ENCODE data around the gene TMEM229B.

The TMEM229B gene

DNA sequence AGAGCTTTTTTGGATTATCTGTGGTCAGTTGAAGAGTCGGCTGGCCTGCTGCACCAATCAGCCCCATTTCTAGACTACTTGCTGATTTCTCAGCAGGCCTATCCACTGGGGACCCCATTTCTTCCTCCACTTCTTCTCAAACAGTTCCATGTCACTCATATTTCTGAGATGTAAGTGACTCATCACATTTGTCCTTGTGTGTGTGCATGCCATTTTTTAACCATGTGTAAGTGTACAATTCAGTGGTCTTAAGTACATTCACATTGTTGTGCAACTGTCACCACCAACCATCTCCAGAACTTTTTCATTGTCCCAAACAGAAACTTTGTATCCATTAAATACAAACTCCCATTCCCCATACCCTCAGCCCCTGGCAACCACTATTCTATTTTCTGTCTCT, 14.2 kb downstream of the TMEM229B start:
- H3K27me3 ChIP-seq (ENCODE audit: control insufficient read depth, insufficient read depth, low read length, poor library complexity, severe bottlenecking), result no peaks in the 10 kb centered on the region
- no peaks in the 10 kb centered on the region for H3K9me3 ChIP-seq (ENCODE audit: control insufficient read depth, low read length)
- 89 to 91% methylated on average over 1 of the region's 1 CpG for whole genome bisulfite sequencing, 2 experiments
- no peaks in the 10 kb centered on the region for H3K36me3 ChIP-seq (ENCODE audit: control insufficient read depth, insufficient read depth, low read length)
- H3K4me1 ChIP-seq (ENCODE audit: control insufficient read depth, insufficient read depth, low read length), result no peaks in the 10 kb centered on the region
- H3K27ac ChIP-seq (ENCODE audit: insufficient read depth, low read depth, low read length, poor library complexity, severe bottlenecking), result no peak overlapping the region
- H3K4me3 ChIP-seq (ENCODE audit: insufficient read depth, low read depth, low read length), result no peak overlapping the region

DNA sequence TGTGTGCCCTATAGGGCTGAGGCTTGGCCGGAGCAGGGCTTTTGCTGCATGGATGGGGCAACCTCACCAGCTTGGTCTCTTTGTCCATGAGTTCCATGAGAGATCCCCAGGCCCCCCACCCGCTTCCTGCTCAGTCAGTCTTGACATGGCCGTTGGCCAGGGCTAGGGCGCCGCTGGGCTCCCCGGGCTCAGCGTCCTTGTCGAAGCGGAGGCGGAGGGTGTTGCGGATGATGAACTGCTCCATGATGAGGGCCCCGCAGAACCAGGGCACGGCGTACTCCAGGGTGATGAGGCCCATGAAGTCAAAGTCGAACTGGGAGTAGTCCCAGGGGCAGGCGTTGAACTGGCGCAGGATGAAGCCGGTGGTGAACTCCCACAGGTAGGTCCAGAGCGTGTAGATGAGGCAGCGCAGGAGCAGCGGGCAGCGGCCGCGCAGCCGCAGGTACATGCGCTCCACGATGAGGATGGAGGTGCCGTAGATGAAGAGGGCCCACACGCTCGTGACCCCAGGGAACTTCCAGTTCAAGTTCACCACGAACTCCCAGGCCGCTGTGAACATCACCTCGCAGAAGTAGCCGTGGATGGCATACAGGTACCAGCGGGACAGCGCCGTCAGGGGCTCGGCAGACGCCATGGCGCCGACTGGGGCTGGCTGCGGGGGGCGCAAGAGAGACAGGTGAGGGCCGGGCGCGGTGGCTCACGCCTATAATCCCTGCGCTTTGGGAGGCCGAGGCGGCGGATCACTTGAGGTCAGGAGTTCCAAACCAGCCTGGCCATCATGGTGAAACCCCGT, 15.0 kb downstream of the TMEM229B start:
- Histone ChIP-seq H3K27ac (ENCODE audit: insufficient read depth, low read depth, low read length, poor library complexity, severe bottlenecking) (no peak overlapping the region), H3K36me3 (ENCODE audit: control insufficient read depth, insufficient read depth, low read length) (no peaks in the 10 kb centered on the region), H3K4me3 (ENCODE audit: insufficient read depth, low read depth, low read length) (no peak overlapping the region), H3K9me3 (ENCODE audit: control insufficient read depth, low read length) (no peaks in the 10 kb centered on the region), H3K4me1 (ENCODE audit: control insufficient read depth, insufficient read depth, low read length) (no peaks in the 10 kb centered on the region), H3K27me3 (ENCODE audit: control insufficient read depth, insufficient read depth, low read length, poor library complexity, severe bottlenecking) (no peaks in the 10 kb centered on the region)
- 96% methylated on average over 52 of the region's 52 CpGs for WGBS, 2 experiments

DNA sequence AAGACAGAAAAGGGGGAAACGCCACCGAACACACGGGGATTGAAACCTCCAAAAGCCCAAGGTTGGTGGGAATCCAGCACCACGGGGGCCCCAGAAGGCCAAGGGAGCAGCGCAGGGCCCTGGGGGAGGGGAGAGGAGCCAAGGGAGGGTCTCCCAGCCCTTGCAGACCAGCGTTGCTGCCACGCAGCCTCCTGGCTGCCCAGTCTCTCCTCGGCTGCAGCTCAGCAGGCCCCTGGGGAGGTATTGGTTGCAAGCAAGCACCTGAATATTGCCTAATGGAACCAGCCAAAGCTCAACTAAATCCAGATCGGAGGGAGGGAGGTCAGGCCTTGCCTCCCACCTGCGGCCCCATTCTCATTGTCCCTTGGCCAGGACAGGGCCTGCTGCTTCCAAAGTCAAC, 15.8 kb downstream of the TMEM229B start:
- Histone ChIP-seq H3K4me1 (ENCODE audit: control insufficient read depth, insufficient read depth, low read length) (no peaks in the 10 kb centered on the region), H3K36me3 (ENCODE audit: control insufficient read depth, insufficient read depth, low read length) (no peaks in the 10 kb centered on the region), H3K27me3 (ENCODE audit: control insufficient read depth, insufficient read depth, low read length, poor library complexity, severe bottlenecking) (no peaks in the 10 kb centered on the region), H3K9me3 (ENCODE audit: control insufficient read depth, low read length) (no peaks in the 10 kb centered on the region), H3K4me3 (ENCODE audit: insufficient read depth, low read depth, low read length) (no peak overlapping the region), H3K27ac (ENCODE audit: insufficient read depth, low read depth, low read length, poor library complexity, severe bottlenecking) (no peak overlapping the region)
- 89 to 91% methylated on average over 10 of the region's 10 CpGs for WGBS, 2 experiments

DNA sequence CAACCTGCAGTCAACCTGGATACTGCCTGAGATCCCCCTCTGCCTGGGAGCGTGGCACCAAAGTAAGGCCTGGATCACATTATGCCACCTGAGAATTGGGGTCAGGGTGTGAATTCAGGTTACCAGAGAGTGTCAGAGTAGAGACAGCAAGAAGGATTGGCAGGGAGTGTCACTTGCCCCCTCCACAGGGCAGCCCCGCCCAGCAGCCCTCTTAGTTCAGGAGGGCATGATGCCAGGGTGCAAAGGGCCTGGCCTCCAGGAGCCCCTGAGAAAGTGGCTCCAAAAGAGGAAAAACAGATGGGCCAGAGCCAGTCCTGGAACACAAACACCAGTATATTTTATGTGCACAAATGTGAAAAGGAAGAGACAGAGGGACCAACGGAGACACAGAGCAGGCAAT, 18.6 kb downstream of the TMEM229B start:
- no peaks in the 10 kb centered on the region for H3K36me3 ChIP-seq (ENCODE audit: control insufficient read depth, insufficient read depth, low read length)
- no peaks in the 10 kb centered on the region for H3K4me1 ChIP-seq (ENCODE audit: control insufficient read depth, insufficient read depth, low read length)
- WGBS, 2 experiments, result 95 to 98% methylated on average over 3 of the region's 3 CpGs
- no peak overlapping the region for H3K4me3 ChIP-seq (ENCODE audit: insufficient read depth, low read depth, low read length)
- H3K27ac ChIP-seq (ENCODE audit: insufficient read depth, low read depth, low read length, poor library complexity, severe bottlenecking), result no peak overlapping the region
- no peaks in the 10 kb centered on the region for H3K9me3 ChIP-seq (ENCODE audit: control insufficient read depth, low read length)
- H3K27me3 ChIP-seq (ENCODE audit: control insufficient read depth, insufficient read depth, low read length, poor library complexity, severe bottlenecking), result no peaks in the 10 kb centered on the region

- WGBS, 2 experiments, result 86 to 87% methylated on average over 6 of the region's 6 CpGs
- no peaks in the 10 kb centered on the region for H3K9me3 ChIP-seq (ENCODE audit: control insufficient read depth, low read length)
- H3K4me1 ChIP-seq (ENCODE audit: control insufficient read depth, insufficient read depth, low read length), result no peaks in the 10 kb centered on the region
- H3K36me3 ChIP-seq (ENCODE audit: control insufficient read depth, insufficient read depth, low read length), result no peaks in the 10 kb centered on the region
- H3K27ac ChIP-seq (ENCODE audit: insufficient read depth, low read depth, low read length, poor library complexity, severe bottlenecking), result no peak overlapping the region
- H3K4me3 ChIP-seq (ENCODE audit: insufficient read depth, low read depth, low read length), result no peak overlapping the region
- no peaks in the 10 kb centered on the region for H3K27me3 ChIP-seq (ENCODE audit: control insufficient read depth, insufficient read depth, low read length, poor library complexity, severe bottlenecking)
Measured at GRCh38 chr14:67468378-67468730, 20.2 kb downstream of the TMEM229B start.

DNA sequence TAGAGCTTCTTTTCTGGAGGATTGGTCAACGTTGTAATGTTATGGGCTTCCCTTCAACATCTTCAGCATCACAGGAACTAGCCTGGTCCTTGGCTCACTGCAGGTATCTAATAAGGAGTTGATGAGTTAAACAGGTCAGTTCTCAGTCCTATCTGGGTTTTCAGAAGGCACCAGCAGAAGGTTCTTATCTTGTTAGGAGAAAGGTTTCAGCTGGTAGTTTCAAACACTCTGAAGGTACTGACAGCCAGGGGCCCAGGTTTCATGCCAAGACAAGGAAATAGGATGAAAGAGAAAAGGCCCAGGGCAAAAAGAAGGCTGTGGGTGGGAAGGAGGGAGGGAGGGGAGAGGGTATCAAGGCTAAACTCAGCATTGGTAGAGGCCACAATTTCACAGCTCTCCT, 21.4 kb downstream of the TMEM229B start:
- H3K36me3 ChIP-seq (ENCODE audit: control insufficient read depth, insufficient read depth, low read length), result no peaks in the 10 kb centered on the region
- H3K4me1 ChIP-seq (ENCODE audit: control insufficient read depth, insufficient read depth, low read length), result no peaks in the 10 kb centered on the region
- H3K4me3 ChIP-seq (ENCODE audit: insufficient read depth, low read depth, low read length), result no peak overlapping the region
- no peaks in the 10 kb centered on the region for H3K9me3 ChIP-seq (ENCODE audit: control insufficient read depth, low read length)
- WGBS, 2 experiments, result 91 to 92% methylated on average over 1 of the region's 1 CpG
- no peaks in the 10 kb centered on the region for H3K27me3 ChIP-seq (ENCODE audit: control insufficient read depth, insufficient read depth, low read length, poor library complexity, severe bottlenecking)
- no peak overlapping the region for H3K27ac ChIP-seq (ENCODE audit: insufficient read depth, low read depth, low read length, poor library complexity, severe bottlenecking)

DNA sequence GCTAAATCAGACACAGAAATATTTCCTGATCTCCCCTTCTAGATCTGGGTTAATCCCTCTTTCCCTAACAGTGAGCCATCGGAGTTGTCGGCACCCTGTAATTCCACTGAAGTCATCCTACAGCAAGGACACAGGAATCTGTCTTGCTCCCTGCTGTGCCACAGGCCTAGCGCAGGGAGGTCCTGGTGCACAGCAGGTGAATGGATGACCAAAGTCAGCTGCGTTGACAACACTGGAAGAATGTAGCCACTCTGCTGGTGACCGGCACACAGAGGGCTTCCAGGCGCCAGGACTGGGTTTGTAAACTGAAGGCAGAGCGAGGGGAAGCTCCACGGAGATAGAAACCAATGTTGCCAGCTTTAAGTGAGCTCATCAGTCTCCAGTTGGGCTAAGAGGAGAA, 23.6 kb downstream of the TMEM229B start:
- Histone ChIP-seq H3K4me3 (ENCODE audit: insufficient read depth, low read depth, low read length) (no peak overlapping the region), H3K9me3 (ENCODE audit: control insufficient read depth, low read length) (no peaks in the 10 kb centered on the region), H3K36me3 (ENCODE audit: control insufficient read depth, insufficient read depth, low read length) (no peaks in the 10 kb centered on the region), H3K27ac (ENCODE audit: insufficient read depth, low read depth, low read length, poor library complexity, severe bottlenecking) (no peak overlapping the region), H3K27me3 (ENCODE audit: control insufficient read depth, insufficient read depth, low read length, poor library complexity, severe bottlenecking) (no peaks in the 10 kb centered on the region), H3K4me1 (ENCODE audit: control insufficient read depth, insufficient read depth, low read length) (no peaks in the 10 kb centered on the region)
- WGBS, 2 experiments, result 60 to 62% methylated on average over 8 of the region's 8 CpGs

DNA sequence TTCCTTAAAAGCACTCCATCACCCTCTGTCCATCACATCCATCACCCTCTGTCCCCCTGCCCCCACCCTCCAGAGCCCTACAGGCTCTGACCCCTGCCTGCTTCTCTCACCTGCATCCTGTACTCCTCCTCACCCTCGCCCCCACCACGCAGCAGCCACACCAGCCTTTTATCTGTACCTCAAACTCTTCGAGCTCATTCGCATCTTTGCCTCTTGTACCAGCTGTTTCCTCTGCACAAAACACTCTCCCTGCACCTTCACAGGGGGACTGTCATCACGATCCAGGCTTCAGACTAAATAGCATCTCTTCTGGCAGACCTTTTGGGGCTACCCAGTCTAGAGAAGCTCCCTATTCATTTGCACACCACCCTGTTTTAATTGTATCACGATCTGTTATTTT, 24.1 kb downstream of the TMEM229B start:
- Histone ChIP-seq H3K4me1 (ENCODE audit: control insufficient read depth, insufficient read depth, low read length) (no peaks in the 10 kb centered on the region), H3K4me3 (ENCODE audit: insufficient read depth, low read depth, low read length) (no peak overlapping the region), H3K27ac (ENCODE audit: insufficient read depth, low read depth, low read length, poor library complexity, severe bottlenecking) (no peak overlapping the region), H3K27me3 (ENCODE audit: control insufficient read depth, insufficient read depth, low read length, poor library complexity, severe bottlenecking) (no peaks in the 10 kb centered on the region), H3K36me3 (ENCODE audit: control insufficient read depth, insufficient read depth, low read length) (no peaks in the 10 kb centered on the region), H3K9me3 (ENCODE audit: control insufficient read depth, low read length) (no peaks in the 10 kb centered on the region)
- WGBS, 2 experiments, result 84 to 86% methylated on average over 6 of the region's 6 CpGs

GRCh38 chr14:67463900-67464299, 24.6 kb downstream of the TMEM229B start:
- Histone ChIP-seq H3K27ac (ENCODE audit: insufficient read depth, low read depth, low read length, poor library complexity, severe bottlenecking) (no peak overlapping the region), H3K4me1 (ENCODE audit: control insufficient read depth, insufficient read depth, low read length) (no peaks in the 10 kb centered on the region), H3K36me3 (ENCODE audit: control insufficient read depth, insufficient read depth, low read length) (no peaks in the 10 kb centered on the region), H3K9me3 (ENCODE audit: control insufficient read depth, low read length) (no peaks in the 10 kb centered on the region), H3K27me3 (ENCODE audit: control insufficient read depth, insufficient read depth, low read length, poor library complexity, severe bottlenecking) (no peaks in the 10 kb centered on the region), H3K4me3 (ENCODE audit: insufficient read depth, low read depth, low read length) (no peak overlapping the region)
- WGBS, 2 experiments, result 94 to 97% methylated on average over 3 of the region's 3 CpGs

- Histone ChIP-seq H3K9me3 (ENCODE audit: control insufficient read depth, low read length) (no peaks in the 10 kb centered on the region), H3K27ac (ENCODE audit: insufficient read depth, low read depth, low read length, poor library complexity, severe bottlenecking) (no peak overlapping the region), H3K27me3 (ENCODE audit: control insufficient read depth, insufficient read depth, low read length, poor library complexity, severe bottlenecking) (no peaks in the 10 kb centered on the region), H3K4me1 (ENCODE audit: control insufficient read depth, insufficient read depth, low read length) (peaks cover 5% of the 10 kb centered on the region), H3K4me3 (ENCODE audit: insufficient read depth, low read depth, low read length) (no peak overlapping the region), H3K36me3 (ENCODE audit: control insufficient read depth, insufficient read depth, low read length) (no peaks in the 10 kb centered on the region)
- 91 to 97% methylated on average over 1 of the region's 1 CpG for WGBS, 2 experiments
Measured at GRCh38 chr14:67461996-67462395, 26.5 kb downstream of the TMEM229B start.

Data from ectodermal cell (in vitro differentiated cells).